Panc1 (cell line): ENCODE data around the gene GPD1. TPM values are rescaled to one million over a fixed set of nuclear protein-coding genes. Genes with fewer than 3 reads are reported as not detected.

Experiments
- ATAC-seq: fragments of 200-7000 bp; cut with Tn5 transposase; 2 replicates; pipeline ENCODE4 v1.9.1; 2020; ENCODE audit warnings: mild to moderate bottlenecking, moderate library complexity
- BruUV-seq: library from RNA; stranded (reverse); fragments of 400-500 nt; replicated peaks from 2 replicates; lab custom pipeline; 2021; lab: Mats Ljungman, UMichigan
- CTCF ChIA-PET: fragments of 300-600 bp; sonication (Branson Sonifier 250); formaldehyde crosslinking; loops from one replicate; lab custom pipeline; 2022; ENCODE audit warnings: antibody characterized with exemption; lab: Charles Lee
- POLR2A ChIA-PET: fragments of 300-600 bp; sonication (Branson Sonifier 250); formaldehyde crosslinking; loops from one replicate; lab custom pipeline; 2022; ENCODE audit warnings: antibody characterized with exemption; lab: Charles Lee
- DNase-seq: peaks from one replicate; pipeline ENCODE4 v3.0.0-alpha.2; 2010; ENCODE audit warnings: low read depth, low spot score
- H3K27ac ChIP-seq: 2 replicates; pipeline ENCODE4 v1.5.1; 2011; ENCODE audit warnings: mild to moderate bottlenecking, low read length, inconsistent platforms
- H3K27me3 ChIP-seq: fragments of 200-500 bp; sonication (Bioruptor generic); 2 replicates; pipeline ENCODE4 v1.6.0; 2014; ENCODE audit warnings: low read length, inconsistent platforms; ENCODE audit not compliant: control insufficient read depth, insufficient read depth
- H3K36me3 ChIP-seq: fragments of 200-500 bp; sonication (Bioruptor generic); 2 replicates; pipeline ENCODE4 v1.5.1; 2014; ENCODE audit warnings: inconsistent platforms, mild to moderate bottlenecking, low read length, moderate library complexity; ENCODE audit not compliant: control insufficient read depth, insufficient read depth
- H3K4me1 ChIP-seq: 2 replicates; pipeline ENCODE4 v1.5.1; 2011; ENCODE audit warnings: inconsistent platforms, mild to moderate bottlenecking, low read length, moderate library complexity; ENCODE audit not compliant: control insufficient read depth, insufficient read depth
- H3K4me3 ChIP-seq, 2 experiments: 2 replicates each; pipeline ENCODE4 v1.5.1; 2011 to 2012; ENCODE audit warnings: low read depth in 2 of 2, low read length in 2 of 2, mild to moderate bottlenecking in 2 of 2, inconsistent platforms in 1 of 2, moderate library complexity in 1 of 2
- H3K9me3 ChIP-seq: fragments of 200-500 bp; sonication (Bioruptor generic); 2 replicates; pipeline ENCODE4 v1.5.1; 2014; ENCODE audit warnings: low read depth, mild to moderate bottlenecking, inconsistent platforms, low read length, moderate library complexity; ENCODE audit not compliant: control insufficient read depth, insufficient read depth
- POLR2AphosphoS5 ChIP-seq: IDR thresholded peaks from 2 replicates; pipeline ENCODE4 v1.6.1; 2012; ENCODE audit warnings: mild to moderate bottlenecking, low read depth, low read length, moderate library complexity
- SIN3A ChIP-seq: IDR thresholded peaks from 2 replicates; pipeline ENCODE4 v1.6.1; 2012; ENCODE audit warnings: low read depth, mild to moderate bottlenecking, low read length, moderate library complexity, borderline replicate concordance; ENCODE audit not compliant: insufficient read depth
- TCF7L2 ChIP-seq: IDR thresholded peaks from 2 replicates; pipeline ENCODE4 v1.6.1; 2011; ENCODE audit warnings: mild to moderate bottlenecking, low read depth, low read length, inconsistent platforms
- in situ Hi-C: cut with HindIII; loops from 2 replicates; pipeline ENCODE4 v1.10.0; 2016; ENCODE audit warnings: low sequenced_read_pairs, low pct_unique_long_range_greater_than_20kb
- intact Hi-C: fragments of 100-400 bp; cut with micrococcal nuclease; formaldehyde crosslinking; loops from one replicate; pipeline ENCODE4 v1.10.0; 2022; ENCODE audit not compliant: unreplicated experiment
- total RNA-seq: library from RNA; stranded (reverse); gene quantifications from one replicate; pipeline ENCODE4 v1.2.1, GENCODE V29; 2021; ENCODE audit not compliant: unreplicated experiment
- TF ChIP-seq, protein P1 (sequence below): fragments of 450-650 bp; IDR thresholded peaks from 2 replicates; pipeline ENCODE4 v1.5.1; 2017; ENCODE audit warnings: mild to moderate bottlenecking
- TF ChIP-seq, protein P2 (sequence below), 2 experiments: IDR thresholded peaks; 2 replicates each; pipeline ENCODE4 v1.6.1; 2011 to 2012; ENCODE audit warnings: low read depth in 2 of 2, control low read depth in 1 of 2, low read length in 1 of 2, mild to moderate bottlenecking in 1 of 2, moderate library complexity in 1 of 2; ENCODE audit not compliant: insufficient read depth in 1 of 2

Gene GPD1
- total RNA-seq, 1 experiment from 2014 or later, result 0.28 TPM

DNA sequence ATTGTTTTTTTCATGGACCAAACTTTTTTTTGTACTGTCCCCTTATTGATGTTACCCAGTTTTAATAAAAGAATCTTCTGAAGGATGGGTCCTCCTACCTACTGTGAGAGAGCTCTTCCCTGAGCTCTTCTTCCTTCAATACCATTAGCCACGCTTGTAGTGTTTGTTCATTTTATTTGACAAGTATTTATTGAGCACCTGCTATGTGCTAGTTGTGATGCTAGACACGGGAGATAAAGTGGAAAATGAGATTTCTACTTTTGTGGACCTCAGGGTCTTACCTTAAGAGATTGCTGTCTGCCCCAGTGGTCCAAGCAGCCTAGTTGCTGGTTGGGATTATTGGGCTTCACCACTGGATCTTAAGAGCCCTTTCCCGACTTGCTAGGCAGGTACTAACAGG, 3.2 kb upstream of the GPD1 start:
- ATAC-seq, result no peak
- H3K27ac ChIP-seq, result no peak overlapping the region
- H3K4me1 ChIP-seq, result peaks cover 7% of the 10 kb centered on the region; the same call in 1 of the 2 replicates
- intact Hi-C loops (no loop called here), in situ Hi-C loops (no loop called here)
- H3K9me3 ChIP-seq, result no peaks in the 10 kb centered on the region
- ChIA-PET CTCF (interaction anchor here (0.6 to 2.5 kb wide), 2 partner anchors 11 to 71 kb away, joined by 6 to 12 read pairs; partner anchors contain the start of gene COX14), POLR2A (interaction anchor here (0.5 to 0.6 kb wide), 2 partner anchors 25 to 72 kb away, joined by 4 to 7 read pairs; no protein-coding TSS in a partner anchor)
- BruUV-seq, result no TSS peak
- TF ChIP-seq SIN3A (no peak), POLR2AphosphoS5 (no peak; the same call in 1 of the 2 replicates), TCF7L2 (no peak)
- TF ChIP-seq, protein P1, sequence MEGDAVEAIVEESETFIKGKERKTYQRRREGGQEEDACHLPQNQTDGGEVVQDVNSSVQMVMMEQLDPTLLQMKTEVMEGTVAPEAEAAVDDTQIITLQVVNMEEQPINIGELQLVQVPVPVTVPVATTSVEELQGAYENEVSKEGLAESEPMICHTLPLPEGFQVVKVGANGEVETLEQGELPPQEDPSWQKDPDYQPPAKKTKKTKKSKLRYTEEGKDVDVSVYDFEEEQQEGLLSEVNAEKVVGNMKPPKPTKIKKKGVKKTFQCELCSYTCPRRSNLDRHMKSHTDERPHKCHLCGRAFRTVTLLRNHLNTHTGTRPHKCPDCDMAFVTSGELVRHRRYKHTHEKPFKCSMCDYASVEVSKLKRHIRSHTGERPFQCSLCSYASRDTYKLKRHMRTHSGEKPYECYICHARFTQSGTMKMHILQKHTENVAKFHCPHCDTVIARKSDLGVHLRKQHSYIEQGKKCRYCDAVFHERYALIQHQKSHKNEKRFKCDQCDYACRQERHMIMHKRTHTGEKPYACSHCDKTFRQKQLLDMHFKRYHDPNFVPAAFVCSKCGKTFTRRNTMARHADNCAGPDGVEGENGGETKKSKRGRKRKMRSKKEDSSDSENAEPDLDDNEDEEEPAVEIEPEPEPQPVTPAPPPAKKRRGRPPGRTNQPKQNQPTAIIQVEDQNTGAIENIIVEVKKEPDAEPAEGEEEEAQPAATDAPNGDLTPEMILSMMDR, result no peak
- TF ChIP-seq, protein P2, sequence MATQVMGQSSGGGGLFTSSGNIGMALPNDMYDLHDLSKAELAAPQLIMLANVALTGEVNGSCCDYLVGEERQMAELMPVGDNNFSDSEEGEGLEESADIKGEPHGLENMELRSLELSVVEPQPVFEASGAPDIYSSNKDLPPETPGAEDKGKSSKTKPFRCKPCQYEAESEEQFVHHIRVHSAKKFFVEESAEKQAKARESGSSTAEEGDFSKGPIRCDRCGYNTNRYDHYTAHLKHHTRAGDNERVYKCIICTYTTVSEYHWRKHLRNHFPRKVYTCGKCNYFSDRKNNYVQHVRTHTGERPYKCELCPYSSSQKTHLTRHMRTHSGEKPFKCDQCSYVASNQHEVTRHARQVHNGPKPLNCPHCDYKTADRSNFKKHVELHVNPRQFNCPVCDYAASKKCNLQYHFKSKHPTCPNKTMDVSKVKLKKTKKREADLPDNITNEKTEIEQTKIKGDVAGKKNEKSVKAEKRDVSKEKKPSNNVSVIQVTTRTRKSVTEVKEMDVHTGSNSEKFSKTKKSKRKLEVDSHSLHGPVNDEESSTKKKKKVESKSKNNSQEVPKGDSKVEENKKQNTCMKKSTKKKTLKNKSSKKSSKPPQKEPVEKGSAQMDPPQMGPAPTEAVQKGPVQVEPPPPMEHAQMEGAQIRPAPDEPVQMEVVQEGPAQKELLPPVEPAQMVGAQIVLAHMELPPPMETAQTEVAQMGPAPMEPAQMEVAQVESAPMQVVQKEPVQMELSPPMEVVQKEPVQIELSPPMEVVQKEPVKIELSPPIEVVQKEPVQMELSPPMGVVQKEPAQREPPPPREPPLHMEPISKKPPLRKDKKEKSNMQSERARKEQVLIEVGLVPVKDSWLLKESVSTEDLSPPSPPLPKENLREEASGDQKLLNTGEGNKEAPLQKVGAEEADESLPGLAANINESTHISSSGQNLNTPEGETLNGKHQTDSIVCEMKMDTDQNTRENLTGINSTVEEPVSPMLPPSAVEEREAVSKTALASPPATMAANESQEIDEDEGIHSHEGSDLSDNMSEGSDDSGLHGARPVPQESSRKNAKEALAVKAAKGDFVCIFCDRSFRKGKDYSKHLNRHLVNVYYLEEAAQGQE (IDR thresholded peaks at IDR 0.05; ENCODE audit: insufficient read depth in 1 of 2, low read depth in 2 of 2, low read length in 1 of 2), result no peak
- H3K4me3 ChIP-seq, result no peak overlapping the region
- H3K27me3 ChIP-seq, result no peaks in the 10 kb centered on the region
- DNase-seq, result no peak
- peaks cover 3% of the 10 kb centered on the region; the same call in 1 of the 2 replicates for H3K36me3 ChIP-seq

DNA sequence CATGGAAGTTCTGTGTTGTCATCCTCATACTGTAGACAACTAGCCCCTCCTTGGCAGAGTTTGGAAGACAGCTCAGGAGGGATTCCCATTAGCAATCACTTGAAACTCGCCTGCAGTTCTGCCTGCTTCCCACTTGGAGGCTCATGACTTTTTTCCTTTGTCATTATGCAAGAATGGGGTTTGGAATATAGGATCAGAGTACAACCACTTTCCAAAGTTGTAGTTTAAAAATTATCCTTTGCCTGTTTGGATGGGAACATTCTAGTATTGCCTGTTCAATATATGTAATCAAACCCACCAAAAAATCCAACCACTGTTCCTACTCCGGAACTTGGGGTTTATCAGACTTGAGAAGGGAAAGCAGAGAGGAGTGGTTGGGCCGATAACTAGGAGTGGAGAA, 2.1 kb upstream of the GPD1 start:
- in situ Hi-C loops, result no loop called here
- Histone ChIP-seq H3K27me3 (no peaks in the 10 kb centered on the region), H3K27ac (no peak overlapping the region), H3K4me1 (peaks cover 7% of the 10 kb centered on the region; the same call in 1 of the 2 replicates), H3K4me3 (no peak overlapping the region), H3K9me3 (no peaks in the 10 kb centered on the region), H3K36me3 (peaks cover 3% of the 10 kb centered on the region; the same call in 1 of the 2 replicates)
- POLR2A ChIA-PET, result interaction anchor here (0.6 kb wide), 1 partner anchor 274 kb away, joined by 12 read pairs; no protein-coding TSS in a partner anchor
- TF ChIP-seq TCF7L2, result no peak
- TF ChIP-seq, protein P2 (IDR thresholded peaks at IDR 0.05; ENCODE audit: insufficient read depth in 1 of 2, low read depth in 2 of 2, low read length in 1 of 2), result no peak
- no peak for TF ChIP-seq SIN3A
- 0 out of 2 replicates have a peak, but pooled peaks have one; percentile 19 for TF ChIP-seq POLR2AphosphoS5
- TF ChIP-seq, protein P1, result peak; percentile 64
- no peak for DNase-seq
- peak; percentile 36; the same call in 1 of the 2 replicates for ATAC-seq
- BruUV-seq, result no TSS peak
- intact Hi-C loops, result no loop called here
- CTCF ChIA-PET, result interaction anchor here (0.7 to 2.5 kb wide), 3 partner anchors 10 to 74 kb away, joined by 4 to 12 read pairs (median 6); partner anchors contain the start of gene COX14
